ENCODE data around the gene C1S.
"Not testable (repeated sequence)": the region's sequence is repeated elsewhere in the genome, so short reads cannot be mapped to it uniquely, and the experiment has no call there.

C1S gene

DNA sequence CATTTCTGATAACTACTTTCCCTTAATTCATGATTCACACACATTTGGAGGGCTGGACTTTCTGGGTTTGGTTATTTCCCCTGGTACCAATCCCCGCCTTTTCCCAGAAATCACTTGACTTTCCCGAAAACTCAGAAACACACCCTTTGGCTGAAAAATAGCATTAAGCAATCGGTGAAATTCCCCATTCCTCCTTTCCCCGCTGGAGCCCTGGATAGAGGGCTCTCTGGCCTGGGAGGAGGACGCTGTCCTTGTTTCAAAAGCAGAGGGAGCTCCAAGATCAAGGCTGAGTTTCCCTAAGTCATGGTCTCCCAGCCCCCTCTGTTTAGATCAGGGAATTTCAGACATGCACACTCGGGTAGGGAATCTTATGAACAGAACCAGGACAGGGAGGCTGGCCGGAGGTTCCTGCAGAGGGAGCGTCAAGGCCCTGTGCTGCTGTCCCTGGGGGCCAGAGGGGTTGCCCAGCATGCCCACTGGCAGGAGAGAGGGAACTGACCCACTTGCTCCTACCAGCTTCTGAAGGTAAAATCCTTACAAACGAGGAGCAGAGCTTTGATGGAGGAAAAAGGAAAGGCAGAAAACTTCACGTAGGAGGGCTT is at the start of gene C1S:
Gene C1S (plus strand): TSS at position 366 of the 602 bp plus-strand sequence. CDS start 1,195 bp downstream, outside the sequence.
- no peak for DNase-seq

DNA sequence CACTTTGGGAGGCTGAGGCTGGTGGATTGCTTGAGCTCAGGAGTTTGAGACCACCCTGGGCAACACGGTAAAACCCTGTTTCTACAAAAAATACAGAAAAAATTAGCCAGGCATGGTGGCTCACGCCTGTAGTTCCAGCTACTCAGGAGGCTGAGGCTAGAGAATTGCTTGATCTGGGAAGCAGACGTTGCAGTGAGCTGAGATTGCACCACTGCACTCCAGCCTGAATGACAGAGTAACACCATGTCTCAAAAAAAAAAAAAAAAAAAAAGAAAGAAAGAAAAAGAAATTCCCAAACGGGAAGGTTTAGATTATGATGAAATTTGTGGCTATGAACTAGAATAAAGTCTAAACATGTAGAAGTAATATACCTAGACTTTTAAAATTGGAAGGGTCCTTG is 49.1 kb upstream of the C1S start:
- not testable (repeated sequence) for DNase-seq

DNA sequence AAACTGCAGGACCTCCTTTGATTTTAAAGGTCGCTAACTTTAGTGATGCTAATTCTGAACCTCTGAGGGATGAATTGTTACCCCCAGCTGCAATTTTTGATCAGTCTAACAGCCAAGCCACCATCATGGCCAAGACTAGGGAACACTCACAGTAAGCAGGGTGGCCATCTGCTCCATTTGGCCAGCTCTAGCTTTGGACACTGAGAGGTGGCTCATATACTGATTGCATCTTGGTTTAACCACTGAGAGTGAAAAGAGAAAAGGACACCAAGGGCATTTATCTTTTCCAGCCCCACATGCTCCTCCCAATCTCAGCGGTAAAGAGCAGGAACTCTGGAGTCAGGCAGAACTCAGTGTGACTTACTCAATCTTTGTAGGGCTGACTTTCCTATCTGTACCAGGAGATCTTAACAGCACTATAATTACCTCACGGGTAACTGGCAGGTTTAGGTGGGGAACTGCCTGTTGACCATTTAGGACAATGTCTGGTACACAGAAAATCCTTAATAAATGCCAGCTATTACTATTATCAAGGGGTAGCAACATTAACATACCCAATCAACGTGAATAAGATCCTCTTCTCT is 48.4 kb upstream of the C1S start:
- no peak for DNase-seq

DNA sequence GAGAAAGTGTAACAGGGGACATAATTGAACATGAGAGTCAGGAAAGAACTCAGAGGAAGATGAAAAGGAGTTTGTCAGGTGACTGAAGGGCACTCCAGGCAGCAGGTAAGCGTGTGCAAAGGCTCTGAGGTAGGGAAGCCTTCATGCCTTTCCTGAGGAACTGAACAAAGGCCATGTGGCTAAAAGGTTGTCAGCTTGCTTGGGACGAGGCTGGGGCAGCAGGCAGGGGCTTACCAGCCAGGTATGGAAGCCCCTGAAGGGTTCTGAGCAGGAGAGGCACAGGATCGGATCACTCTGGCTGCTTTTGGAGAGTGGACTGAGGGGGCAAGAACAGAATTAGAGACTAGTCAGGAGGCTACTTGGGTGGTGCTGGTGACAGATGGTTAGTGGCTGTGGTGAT is 47.4 kb upstream of the C1S start:
- DNase-seq: no peak

DNA sequence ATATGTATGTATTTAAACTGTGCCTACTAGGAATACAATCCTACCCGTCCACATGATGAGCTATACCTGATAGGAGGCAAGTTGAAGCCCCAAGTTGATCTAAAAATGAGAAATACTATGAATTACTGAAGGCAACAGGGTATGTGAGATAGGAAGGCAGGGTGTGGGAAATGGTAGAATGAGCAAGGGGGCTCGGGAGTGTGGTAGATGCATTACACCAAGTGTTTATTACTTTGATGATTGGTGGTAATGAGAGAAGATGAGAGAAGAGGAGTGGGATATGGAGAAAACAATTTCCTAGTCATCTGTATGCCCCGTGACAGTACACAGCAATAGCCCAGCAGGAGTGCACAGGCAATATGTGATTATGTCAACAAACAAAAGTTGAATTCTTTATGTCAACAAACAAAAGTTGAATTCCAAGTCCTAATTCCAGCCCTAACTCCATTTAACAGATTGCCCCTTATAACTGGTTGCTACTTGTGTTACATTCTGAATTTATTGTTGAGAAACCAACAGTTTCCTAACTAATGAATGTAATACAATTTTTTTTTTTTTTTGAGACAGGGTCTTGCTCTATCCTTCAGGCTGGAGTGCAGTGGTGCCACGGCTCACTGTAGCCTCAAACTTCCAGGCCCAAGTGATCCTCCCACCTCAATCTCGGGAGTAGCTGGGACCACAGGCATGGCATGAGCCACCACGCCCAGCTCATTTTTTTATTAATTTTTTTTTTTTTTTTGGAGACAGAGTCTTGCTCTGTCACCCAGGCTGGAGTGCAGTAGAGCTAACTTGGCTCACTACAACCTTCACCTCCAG is 44.8 kb upstream of the C1S start:
- DNase-seq: no peak

DNA sequence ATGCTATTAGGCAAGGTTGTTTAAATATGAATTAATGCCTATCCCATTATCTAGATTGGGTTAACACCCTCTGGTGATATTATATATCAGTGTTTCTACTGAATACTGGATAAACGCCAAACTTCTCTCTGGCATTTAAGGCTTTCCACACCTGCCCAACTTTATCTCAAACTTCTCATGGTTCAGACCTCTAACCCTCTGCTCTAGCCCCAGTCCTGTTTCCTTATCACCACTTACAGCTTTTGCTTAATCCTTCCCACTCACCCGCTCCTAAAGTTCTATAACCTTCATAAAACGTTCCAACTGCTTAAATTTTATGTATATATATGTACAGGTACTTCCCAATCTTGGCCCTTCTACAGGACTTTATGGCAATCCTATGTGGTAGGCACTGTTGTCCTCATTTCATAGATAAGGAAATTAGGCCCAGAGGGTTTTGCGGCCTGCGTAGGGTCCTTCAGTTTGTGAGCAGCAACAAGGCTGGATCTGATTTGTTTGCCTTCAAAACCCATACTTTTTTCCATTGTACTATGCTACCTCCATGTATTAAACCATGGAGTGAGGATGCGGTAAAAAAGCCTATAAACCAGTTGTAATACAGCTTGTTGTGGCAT is 43.5 kb upstream of the C1S start:
- DNase-seq: no peak

DNA sequence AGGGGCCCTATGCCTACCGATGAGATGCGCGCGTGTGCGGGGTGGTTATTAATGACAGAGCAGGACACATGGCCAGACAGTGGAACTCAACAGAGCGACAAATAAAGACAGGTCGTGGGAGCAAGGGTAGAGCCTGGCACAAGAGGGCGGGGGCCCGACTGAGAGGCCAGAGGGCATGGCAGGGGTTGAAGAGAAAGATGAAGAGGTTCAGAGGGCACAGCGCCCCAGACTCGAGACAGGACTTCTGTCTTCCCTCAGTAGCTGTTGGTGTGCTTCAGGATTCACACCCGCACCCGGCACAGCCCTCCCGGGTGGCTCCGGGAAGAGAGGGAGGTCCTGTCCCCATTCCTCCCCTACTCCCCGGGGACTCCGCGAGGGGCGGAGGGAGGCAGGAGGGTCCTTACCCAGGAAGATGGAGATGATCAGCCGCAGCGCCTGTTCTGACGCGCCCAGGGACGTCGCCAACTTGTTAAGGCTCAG is 42.6 kb upstream of the C1S start:
- DNase-seq: peak; percentile 20

DNA sequence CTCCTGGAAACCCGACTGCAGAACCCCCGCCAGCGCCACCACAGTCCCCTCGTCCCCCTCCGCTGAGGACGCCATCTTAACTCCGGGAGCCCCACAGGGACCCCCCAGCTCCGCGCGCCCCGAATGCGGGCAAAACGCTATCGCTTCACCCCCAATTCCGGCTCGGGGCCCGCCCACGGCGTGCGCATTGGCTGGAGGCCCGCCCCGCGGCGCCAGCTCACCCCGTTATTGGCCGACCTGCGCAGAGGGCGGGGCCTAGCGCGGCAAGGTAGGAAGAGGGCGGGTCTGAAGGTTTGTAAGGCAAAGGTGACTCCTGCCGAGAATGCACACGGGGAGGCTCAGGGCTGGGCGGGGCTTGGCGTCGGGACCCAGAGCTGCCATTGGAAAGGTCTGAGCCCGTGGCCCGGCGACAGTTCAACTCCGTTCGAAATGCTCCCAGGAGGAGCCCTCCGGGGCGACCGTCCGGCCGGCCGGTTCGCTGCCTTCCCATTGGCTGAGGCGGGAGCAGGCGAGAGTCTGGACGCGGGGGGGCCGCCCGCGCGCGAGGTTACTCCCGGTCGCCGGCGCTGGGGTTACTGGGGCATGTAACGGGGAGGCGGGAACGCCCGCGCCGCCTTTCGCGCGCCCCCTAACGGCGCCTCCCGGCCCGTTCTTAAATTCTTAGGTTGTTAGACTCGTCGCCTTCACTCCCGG is 42.0 kb upstream of the C1S start, which contains the start of gene LPCAT3:
Gene LPCAT3 (minus strand): TSS at position 127 of the 693 bp plus-strand sequence. CDS start 52 bp downstream, at position 75.
- DNase-seq: peak; percentile 97

DNA sequence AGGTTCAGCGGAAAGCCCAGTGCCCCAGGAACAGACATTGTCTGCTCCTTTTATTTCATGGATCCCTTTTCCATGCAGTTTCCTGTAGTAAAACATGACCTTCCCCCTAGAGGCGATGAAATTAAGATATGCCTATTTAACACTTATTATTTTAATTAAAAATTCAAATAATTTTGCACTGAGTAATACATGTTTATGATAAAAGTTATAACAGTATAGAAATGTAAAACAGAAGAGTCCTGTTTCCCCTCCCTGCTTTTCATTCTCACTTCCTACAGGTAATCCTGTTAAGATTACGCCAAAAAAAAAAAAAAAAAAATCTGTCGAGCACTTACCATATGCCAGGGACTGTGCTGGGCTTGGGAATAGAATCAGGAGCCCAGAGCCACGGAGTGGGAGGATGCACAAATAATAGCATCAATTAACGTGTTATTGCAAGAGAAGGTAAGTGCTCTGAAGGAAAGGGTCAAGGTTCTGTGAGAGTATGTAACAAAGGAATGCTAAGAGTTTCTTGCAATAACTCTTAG is 41.4 kb upstream of the C1S start:
- DNase-seq: no peak

DNA sequence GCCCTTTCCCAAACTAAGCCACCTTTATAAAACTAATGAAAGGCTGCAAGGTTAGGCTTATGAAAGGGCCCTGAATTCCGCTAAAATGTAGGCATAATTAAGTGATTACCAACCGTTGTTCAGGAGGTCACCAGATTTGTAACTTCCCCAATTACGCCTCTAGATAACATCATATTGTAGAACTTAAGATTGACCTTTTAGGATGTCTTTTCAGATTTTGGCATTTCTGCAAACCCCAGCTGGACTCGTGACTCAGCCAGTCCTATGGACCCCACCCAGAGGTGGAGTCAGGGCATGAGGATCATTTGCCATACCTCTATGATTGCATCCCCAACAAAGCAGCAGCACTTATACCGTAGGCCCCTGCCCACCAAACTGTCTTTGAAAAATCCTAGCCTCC is 38.6 kb upstream of the C1S start:
- DNase-seq: no peak

DNA sequence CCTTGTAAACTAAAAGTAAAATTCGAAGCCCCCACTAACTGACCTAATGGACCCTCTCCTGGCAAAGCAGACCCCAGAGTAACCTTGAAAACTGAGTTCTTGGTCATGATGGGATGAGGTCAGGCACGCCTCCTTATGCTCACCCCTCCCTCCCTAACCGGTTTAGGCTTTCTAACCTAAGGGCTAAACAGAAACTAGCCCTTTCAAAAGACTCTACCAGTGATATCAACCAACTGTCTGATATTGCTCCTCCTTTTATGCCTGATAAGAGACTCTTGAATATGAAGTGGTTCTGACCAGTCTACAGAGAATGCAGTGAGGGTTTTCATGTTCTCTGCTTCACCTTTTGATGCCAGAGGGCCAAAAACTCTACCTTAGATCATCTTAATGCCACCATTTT is 37.4 kb upstream of the C1S start:
- no peak for DNase-seq

DNA sequence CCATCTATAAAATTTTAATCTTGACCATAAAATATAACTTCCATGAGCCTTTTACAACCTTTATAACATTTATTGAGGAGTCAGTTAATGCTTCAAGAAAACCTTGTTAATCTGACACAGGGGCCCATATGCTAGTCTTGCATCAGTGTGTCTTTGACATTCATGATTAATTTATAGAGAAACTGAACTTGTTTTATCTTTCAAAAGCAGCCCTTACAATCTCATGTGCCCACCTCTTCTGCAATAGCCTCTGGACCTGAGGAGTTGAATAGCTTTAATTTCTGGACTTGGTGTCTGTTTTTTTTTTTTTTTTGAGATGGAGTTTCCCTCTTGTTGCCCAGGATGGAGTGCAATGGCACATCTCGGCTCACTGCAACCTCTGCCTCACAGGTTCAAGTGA is 33.7 kb upstream of the C1S start:
- no peak for DNase-seq

DNA sequence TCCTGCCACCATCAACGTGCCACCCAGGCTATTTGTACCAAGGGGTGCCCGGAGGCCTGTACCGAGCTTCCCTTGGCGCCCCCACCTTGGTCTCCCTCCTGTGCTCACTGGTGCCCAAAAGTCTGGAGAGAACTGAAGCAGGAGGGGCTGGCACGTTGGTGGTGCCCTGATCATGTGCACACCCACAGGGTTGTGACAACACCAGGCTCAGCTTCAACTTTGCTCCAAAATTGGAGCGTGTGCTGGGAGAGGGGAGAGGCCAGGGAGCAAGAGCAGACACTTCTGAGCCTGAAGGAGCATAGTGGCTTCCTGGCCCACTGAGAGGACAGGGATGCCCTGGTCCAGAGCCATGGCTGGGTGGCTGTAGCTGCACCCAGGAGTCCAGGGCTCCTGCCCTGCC is 29.2 kb upstream of the C1S start:
- DNase-seq: no peak

DNA sequence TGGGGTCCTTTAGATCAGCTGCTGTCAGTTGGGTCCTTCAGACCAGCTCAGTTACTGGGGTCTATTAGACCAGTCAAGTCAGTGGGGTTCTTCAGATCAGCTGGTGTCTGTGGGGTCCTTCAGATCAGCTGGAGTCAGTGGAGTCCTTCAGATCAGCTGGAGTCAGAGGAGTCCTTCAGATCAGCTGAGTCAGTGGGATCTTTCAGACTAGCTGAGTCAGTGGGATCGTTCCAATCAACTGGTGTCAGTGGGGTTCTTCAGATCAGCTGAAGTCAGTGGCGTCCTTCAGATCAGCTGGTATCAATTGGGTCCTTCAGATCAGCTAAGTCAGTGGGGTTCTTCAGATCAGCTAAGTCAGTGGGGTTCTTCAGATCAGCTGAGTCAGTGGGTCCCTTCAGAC is 27.5 kb upstream of the C1S start:
- no peak for DNase-seq

DNA sequence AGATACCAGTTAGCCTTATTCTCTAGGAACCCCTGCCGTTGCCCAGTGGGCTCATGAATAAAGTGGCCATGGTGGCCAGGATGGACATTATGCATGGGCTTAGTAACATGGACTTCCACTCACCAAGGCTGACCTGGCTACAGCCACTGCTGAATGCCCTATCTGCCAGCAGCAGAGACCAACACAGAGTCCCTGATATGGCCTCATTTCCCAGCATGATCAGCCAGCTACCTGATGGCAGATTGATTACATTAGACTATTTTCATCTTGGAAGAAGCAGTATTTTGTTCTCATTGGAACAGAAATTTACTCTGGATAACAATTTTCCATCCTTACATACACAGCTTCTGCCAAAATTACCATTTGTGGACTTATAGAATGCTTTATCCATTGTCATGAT is 26.1 kb upstream of the C1S start:
- no peak for DNase-seq

DNA sequence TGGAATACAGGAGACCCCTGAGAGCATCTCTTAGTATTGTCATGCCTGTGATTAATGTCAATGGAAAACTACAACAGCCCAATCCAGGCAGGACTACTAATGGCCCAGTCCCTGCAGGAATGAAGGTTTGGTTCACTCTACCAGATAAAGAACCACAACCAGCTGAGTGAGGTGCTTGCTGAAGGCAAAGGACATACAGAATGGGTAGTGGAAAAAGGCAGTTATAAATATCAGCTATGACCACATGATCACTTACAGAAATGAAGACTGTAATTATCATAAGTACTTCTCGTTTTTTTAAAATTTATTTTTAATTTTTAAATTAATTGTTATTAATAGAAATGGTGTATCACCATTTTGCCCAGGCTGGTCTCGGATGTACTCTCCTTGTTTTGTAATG is 25.1 kb upstream of the C1S start:
- DNase-seq: no peak

DNA sequence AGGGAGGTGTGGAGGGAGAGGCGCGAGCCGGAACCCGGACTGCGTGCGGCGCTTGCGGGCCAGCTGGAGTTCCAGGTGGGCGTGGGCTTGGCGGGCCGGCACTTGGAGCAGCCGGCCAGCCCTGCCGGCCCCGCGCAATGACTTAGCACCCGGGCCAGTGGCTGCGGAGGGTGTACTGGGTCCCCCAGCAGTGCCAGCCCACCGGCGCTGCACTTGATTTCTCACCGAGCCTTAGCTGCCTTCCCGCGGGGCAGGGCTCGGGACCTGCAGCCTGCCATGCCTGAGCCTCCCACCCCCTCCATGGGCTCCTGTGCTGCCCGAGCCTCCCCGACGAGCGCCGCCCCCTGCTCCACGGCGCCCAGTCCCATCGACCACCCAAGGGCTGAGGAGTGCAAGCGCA is 23.1 kb upstream of the C1S start:
- DNase-seq: not testable (repeated sequence)

DNA sequence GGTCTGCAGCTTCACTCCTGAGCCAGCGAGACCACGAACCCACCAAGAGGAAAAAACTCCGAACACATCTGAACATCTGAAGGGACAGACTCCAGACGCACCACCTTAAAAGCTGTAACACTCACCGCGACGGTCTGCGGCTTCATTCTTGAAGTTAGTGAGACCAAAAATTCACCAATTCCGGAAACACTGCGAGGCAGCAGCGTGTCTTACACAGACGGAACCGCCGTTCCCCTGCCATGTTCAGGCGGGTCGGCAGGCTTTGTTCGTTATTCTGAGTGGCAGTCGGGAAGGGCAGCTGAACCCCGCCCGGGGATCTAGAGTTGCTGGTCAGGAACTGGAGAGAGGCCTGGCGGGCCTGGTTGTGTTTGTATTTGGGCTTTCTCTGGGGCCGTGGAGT is 21.9 kb upstream of the C1S start:
- no peak for DNase-seq

DNA sequence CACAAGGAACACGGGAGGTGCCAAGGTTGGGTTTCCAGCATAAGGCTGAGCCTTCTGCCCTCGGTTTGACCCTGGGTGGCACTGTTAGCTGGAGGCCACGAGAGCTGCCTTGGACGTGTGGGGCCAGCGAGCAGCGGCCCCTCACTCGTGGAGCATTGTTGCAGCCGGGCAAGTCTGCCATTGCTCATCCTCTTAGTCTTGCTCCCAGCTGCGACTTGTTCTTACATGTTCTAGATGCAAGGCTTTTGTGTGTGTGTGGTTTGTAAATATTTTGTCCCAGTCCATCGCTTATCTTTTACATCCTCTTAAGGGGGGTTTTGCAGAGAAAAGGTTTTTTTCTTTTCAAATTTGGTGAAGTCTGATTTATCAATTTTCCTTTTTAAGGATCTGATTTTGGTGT is 21.1 kb upstream of the C1S start:
- no peak for DNase-seq

DNA sequence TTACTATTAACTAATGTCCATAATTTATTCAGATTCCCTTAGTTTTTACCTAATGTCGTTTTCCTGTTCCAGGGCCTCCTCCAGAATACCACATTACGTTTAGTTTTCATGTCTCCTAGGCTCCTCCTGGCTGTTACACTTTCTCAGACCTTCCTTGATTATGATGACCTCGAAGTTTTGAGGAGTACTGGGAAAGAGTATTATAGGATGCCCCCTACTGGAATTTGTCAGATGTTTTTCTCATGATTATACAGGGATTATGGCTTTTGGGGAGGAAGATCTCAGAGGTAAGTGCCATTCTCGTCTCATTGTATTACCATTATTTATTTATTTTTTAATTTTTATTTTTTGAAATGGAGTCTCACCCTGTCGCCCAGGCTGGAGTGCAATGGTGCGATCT is 17.7 kb upstream of the C1S start:
- DNase-seq: no peak

DNA sequence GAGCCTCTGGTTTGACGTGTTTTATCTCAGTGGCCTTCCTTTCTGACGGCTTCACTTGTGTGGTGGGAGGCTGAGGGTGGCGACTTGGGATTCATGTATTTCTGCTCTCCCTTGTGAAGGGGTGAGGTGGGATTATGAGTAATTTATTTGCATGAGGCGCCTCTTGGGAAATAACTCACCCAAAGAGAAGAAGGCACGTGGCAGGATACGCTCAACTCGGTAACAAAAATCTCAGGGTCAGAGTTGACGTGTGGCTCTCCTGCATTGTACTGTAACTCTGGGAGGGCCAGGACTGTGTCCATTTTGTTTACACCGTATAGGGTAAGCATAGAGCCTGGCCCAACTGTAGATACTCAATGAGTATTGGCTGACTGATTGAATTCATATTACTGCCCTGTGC is 14.6 kb upstream of the C1S start:
- DNase-seq: no peak

DNA sequence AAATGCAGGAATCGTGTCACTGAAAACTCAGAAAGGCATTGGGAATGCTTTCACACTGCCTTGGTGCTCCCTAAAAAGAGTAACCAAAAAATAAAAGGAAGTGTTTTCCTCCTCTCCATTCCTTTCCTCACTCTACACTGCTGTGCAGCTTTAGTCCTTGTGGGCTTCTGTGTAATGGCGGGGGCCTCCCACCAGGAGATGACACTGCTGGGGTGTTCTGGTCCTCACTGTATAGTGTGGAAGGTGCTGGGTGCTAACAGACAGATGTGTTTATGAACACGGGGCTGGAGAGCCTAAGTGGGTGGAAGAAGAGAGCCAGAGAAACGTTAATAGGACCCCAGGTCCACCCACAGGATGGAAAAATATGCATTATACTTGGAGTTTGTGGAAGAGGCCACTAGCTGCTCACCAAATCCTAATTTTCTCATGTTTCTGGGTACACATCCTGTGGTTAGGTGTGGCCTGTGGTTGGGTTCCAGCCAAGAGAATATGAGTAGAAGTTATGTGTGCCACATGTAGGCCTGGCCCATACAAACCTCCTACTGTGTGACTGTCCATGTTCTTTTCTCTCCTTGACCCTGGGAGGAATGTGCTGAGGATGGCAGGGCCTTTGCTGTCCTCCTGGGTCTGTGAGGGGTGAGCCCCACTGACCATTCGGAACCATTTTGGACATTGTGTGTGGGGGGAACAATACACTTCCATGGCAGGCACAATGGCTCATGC is 14.0 kb upstream of the C1S start:
- DNase-seq: no peak
